ENCODE results near the gene GNA12. TPM values are rescaled to one million over a fixed set of nuclear protein-coding genes. Genes with fewer than 3 reads are reported as not detected.

The GNA12 gene
- total RNA-seq, 4 donors from 2014 or later = 7.6 to 8.4 (median 8.1) TPM

- H3K27ac ChIP-seq = no peak overlapping the region
- H3K36me3 ChIP-seq = no peaks in the 10 kb centered on the region
- TF ChIP-seq CTCF (IDR thresholded peaks at IDR 0.05 in 4 of 5, conservative IDR thresholded peaks at IDR 0.05 in 1 of 5) = no peak
- TF ChIP-seq POLR2A (IDR thresholded peaks at IDR 0.05) = no peak
- intact Hi-C loops (cut with DNase I; ENCODE audit: low total_unique reads) (no loop called here), in situ Hi-C loops (cut with MboI; ENCODE audit: low sequenced_read_pairs in 4 of 4) (no loop called here)
- H3K27me3 ChIP-seq = no peaks in the 10 kb centered on the region
- DNase-seq (peak; percentile 28 to 52), ATAC-seq (no peak)
- H3K4me1 ChIP-seq = no peaks in the 10 kb centered on the region
- H3K9me3 ChIP-seq = no peaks in the 10 kb centered on the region
- H3K4me3 ChIP-seq = no peak overlapping the region
Measured at GRCh38 chr7:2870471-2870931, 26.4 kb upstream of the GNA12 start.

GRCh38 chr7:2869981-2870380 is 25.9 kb upstream of the GNA12 start:
- ATAC-seq (no peak), DNase-seq (no peak)
- TF ChIP-seq POLR2A (IDR thresholded peaks at IDR 0.05) (no peak), CTCF (IDR thresholded peaks at IDR 0.05 in 4 of 5, conservative IDR thresholded peaks at IDR 0.05 in 1 of 5) (no peak)
- no peaks in the 10 kb centered on the region for H3K9me3 ChIP-seq
- in situ Hi-C loops (cut with MboI; ENCODE audit: low sequenced_read_pairs in 4 of 4) (no loop called here), intact Hi-C loops (cut with DNase I; ENCODE audit: low total_unique reads) (loop anchor here (10.0 kb wide), 2 partner anchors 285 to 1025 kb away; no protein-coding TSS in a partner anchor)
- no peak overlapping the region for H3K27ac ChIP-seq
- H3K4me1 ChIP-seq = peaks cover 0 to 1% of the 10 kb centered on the region in 2 donors
- H3K36me3 ChIP-seq = no peaks in the 10 kb centered on the region
- no peaks in the 10 kb centered on the region for H3K27me3 ChIP-seq
- H3K4me3 ChIP-seq = no peak overlapping the region

GRCh38 chr7:2866601-2867000 is 22.5 kb upstream of the GNA12 start:
- ATAC-seq (no peak), DNase-seq (no peak)
- Histone ChIP-seq H3K27me3 (no peaks in the 10 kb centered on the region), H3K27ac (no peak overlapping the region), H3K4me3 (no peak overlapping the region), H3K4me1 (peaks cover 11 to 19% of the 10 kb centered on the region in 2 donors), H3K36me3 (no peaks in the 10 kb centered on the region), H3K9me3 (no peaks in the 10 kb centered on the region)
- intact Hi-C loops (cut with DNase I; ENCODE audit: low total_unique reads) = loop anchor here (10.0 kb wide), 2 partner anchors 288 to 1028 kb away; no protein-coding TSS in a partner anchor
- TF ChIP-seq CTCF (IDR thresholded peaks at IDR 0.05 in 4 of 5, conservative IDR thresholded peaks at IDR 0.05 in 1 of 5) = no peak
- no peak for TF ChIP-seq POLR2A (IDR thresholded peaks at IDR 0.05)
- in situ Hi-C loops (cut with MboI; ENCODE audit: low sequenced_read_pairs in 4 of 4) = no loop called here

GRCh38 chr7:2864999-2865670 is 21.0 kb upstream of the GNA12 start:
- ATAC-seq = peak in 1 of 2 donors; percentile 12
- Histone ChIP-seq H3K36me3 (no peaks in the 10 kb centered on the region), H3K9me3 (no peaks in the 10 kb centered on the region), H3K4me1 (peaks cover 11 to 19% of the 10 kb centered on the region in 2 donors), H3K4me3 (no peak overlapping the region), H3K27ac (no peak overlapping the region), H3K27me3 (no peaks in the 10 kb centered on the region)
- intact Hi-C loops (cut with DNase I; ENCODE audit: low total_unique reads) = loop anchor here (10.0 kb wide), 2 partner anchors 290 to 1030 kb away; no protein-coding TSS in a partner anchor
- in situ Hi-C loops (cut with MboI; ENCODE audit: low sequenced_read_pairs in 4 of 4) = no loop called here
- peak in 1 of 2 donors; percentile 35 for DNase-seq
- TF ChIP-seq CTCF (IDR thresholded peaks at IDR 0.05 in 4 of 5, conservative IDR thresholded peaks at IDR 0.05 in 1 of 5) (peak; percentile 77 to 89 (median 83)), POLR2A (IDR thresholded peaks at IDR 0.05) (no peak)
